ENCODE measurements around the gene ZNF326.
A peak's percentile ranks its signal among the peaks of the same experiment; 100 is the strongest.
"Not testable (repeated sequence)": the region's sequence is repeated elsewhere in the genome, so short reads cannot be mapped to it uniquely, and the experiment has no call there.

Gene ZNF326

GRCh38 chr1:89971600-89971999 is 23.3 kb upstream of the ZNF326 start:
- DNase-seq = no peak

DNA sequence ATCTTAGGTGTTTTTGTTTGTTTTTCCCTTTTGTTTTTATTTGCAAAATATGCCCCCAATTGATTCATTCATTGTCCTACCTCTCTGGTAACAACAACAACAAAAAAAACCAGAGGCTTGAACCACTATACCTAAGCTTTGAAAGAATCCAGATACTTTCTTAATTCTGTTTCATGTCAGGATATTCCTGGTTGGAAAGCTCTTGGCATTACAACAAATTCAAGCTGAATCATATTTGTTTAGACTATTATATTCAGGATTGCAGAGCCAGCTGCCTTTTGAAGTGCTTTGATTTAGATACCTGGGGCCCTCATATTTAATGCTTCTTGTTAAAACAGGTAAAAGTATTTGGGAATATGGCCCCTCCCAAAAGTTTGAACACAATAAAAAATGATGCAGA is 22.9 kb upstream of the ZNF326 start:
- DNase-seq = no peak

GRCh38 chr1:89973471-89974127 is 21.3 kb upstream of the ZNF326 start:
- DNase-seq = no peak

GRCh38 chr1:89974256-89974655 is 20.7 kb upstream of the ZNF326 start:
- DNase-seq = no peak

- peak; percentile 76 for DNase-seq
These were observed 20.0 kb upstream of the ZNF326 start for GRCh38 chr1:89974696-89975470.

- no peak for DNase-seq
These were observed 19.3 kb upstream of the ZNF326 start for GRCh38 chr1:89975540-89976125.

GRCh38 chr1:89978755-89979154 is 16.2 kb upstream of the ZNF326 start:
- peak; percentile 83 for DNase-seq

DNA sequence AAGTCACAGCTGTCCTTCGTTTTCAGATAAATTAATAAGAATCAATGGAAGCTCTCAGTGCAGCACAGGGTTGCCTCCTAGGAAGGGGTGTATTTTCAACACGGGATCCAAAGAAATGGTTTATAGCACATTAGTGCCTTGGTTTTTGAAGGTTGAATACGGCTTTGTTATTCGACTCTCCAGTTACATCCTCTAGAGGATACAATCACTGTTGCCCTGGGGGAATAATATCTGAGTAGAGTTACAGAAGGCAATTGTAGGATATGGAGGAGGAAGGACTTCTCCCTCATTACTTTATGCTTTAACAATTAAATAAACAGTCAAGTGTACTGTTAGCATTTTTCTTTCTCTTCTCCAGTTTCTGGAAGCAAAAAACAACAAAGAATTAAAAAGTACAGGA is 14.3 kb upstream of the ZNF326 start:
- DNase-seq = no peak

DNA sequence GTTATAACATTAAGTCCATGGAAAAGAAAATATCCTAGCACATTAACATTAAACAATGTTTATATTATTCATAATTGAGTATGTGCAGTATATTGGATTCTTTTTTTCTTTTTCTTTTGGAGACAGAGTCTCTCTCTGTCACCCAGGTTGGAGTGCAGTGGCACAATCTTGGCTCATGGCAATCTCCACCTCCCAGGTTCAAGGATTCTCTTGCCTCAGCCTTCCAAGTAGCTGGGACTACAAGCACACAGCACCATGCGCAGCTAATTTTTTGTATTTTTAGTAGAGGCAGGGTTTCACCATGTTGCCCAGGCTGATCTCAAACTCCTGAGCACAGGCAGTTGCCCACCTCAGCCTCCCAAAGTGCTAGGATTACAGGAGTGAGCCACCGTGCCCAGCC is 12.1 kb upstream of the ZNF326 start:
- DNase-seq = not testable (repeated sequence)

GRCh38 chr1:89984564-89985116 is 10.3 kb upstream of the ZNF326 start:
- not testable (repeated sequence) for DNase-seq

GRCh38 chr1:89986020-89986419 is 8.9 kb upstream of the ZNF326 start:
- DNase-seq = no peak

- peak; percentile 77 for DNase-seq
These were observed 7.6 kb upstream of the ZNF326 start for GRCh38 chr1:89987159-89987819.

- no peak for DNase-seq
These were observed 5.8 kb upstream of the ZNF326 start for GRCh38 chr1:89989099-89989498.

- DNase-seq = no peak
These were observed 5.1 kb upstream of the ZNF326 start for GRCh38 chr1:89989799-89990198.

DNA sequence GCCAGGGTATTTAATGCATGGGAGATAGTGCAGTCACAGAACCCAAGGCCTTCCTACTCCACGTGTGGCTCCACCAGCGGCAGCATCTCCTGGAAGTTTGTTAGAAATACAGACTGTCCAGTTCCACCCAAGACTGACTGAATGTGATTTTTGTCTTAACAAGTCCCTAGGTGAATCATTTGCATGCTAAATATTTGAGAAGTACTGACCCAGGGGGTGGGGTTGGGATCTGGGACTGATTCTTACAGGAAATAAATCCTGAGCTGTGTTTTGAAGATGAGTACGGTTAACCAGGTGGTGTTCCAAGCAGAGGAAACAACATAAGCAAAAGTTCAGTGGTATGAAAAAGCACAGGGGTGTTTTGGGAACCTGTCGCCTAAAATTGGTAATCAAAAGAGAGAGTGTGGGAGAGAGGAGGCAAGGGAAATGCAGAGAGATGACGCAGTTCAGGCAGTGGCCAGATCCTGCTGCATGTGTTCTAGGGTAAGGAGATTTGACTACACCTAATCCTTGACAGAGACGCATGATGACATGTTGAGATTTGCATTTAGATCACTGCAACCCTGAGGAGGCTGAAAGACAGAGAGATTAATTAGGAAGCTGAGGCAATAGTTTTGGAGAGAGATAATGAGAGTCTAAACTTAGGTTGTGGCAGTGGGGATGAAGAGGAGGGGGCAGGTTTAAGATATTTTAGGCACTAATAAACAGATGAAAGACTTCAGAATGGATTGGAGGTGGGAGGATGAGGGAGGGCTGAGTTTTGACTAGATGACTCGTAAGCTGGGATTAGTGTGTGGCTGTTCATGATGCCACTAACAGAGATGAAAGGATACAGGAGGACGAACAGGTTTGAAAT is 3.7 kb upstream of the ZNF326 start:
- no peak for DNase-seq

DNA sequence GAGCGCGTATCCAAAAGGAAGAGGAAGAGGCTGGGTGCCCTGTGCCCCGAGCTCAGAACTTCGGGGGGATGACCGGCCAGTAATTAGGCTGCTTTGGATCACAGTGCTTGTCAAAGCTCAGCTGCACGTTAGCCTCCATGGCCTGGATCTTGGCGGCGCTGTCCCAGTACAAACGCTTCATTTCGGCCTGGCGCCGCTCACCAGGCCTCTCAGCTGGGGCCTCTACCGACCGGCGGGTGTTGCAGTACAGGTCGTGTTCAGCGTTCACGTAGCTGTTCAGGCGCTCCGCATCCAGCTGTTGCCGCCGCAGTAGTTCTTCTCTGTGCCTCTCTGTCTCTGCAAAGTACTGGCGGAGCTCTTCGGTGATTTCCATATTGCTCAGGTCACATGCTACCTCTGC is 1.4 kb upstream of the ZNF326 start:
- no peak for DNase-seq

DNA sequence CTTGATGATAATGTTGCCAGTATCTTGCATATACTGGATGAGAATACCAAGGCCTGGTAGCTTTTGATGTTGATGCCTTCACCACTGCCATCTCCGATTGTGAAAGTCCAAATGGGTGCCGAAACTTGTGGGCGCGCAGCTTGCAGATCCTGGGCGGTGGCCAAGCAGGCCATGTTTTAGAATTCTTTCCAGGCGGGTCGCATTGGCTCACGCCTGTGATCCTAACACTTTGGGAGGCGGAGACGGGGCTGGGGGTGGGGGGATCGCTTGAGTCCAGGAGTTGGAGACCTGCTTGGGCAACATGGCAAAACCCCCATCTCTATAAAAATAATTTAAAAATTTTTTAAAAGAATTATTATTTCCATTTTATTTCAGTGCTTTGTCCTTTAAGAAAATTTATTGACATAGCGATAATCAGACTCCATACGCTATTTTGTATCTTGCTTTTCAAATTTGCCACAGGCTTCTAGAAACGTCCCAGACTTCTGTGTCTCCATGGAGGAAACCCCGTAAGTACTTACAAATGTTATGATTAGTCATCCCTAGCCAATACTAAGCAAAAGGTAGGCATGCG is 592 bp upstream of the ZNF326 start:
- no peak for DNase-seq

- no peak for DNase-seq
These were observed 914 bp downstream of the ZNF326 start for GRCh38 chr1:89995598-89996449.

- no peak for DNase-seq
These were observed 1.7 kb downstream of the ZNF326 start for GRCh38 chr1:89996450-89997110.

DNA sequence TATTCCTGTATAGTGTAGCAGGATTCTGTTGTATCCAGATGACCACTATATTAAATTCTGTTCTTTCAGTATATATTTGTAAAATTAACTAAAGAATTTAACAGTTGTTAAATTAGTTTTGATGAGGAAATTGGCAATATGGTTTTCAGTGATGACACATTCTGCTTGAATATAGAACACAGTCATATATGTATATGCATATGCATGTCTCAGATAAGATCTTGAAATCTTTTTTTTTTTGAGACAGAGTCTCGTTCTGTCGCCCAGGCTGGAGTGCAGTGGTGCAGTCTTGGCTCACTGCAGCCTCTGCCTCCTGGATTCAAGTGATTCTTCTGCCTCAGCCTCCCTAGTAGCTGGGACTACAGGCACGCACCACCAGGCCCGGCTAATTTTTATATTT is 2.2 kb downstream of the ZNF326 start:
- not testable (repeated sequence) for DNase-seq

All from fibroblast of upper back skin (primary cell).